Peyer's patch (tissue), 4 donors: ENCODE results near the gene COX5B. TPM values are rescaled to one million over a fixed set of nuclear protein-coding genes. Genes with fewer than 3 reads are reported as not detected.
A peak's percentile ranks its signal among the peaks of the same experiment; 100 is the strongest.
"Not testable (repeated sequence)": the region's sequence is repeated elsewhere in the genome, so short reads cannot be mapped to it uniquely, and the experiment has no call there.

ENCODE experiments used
- DNase-seq, 3 donors: peaks; one replicate each; pipeline ENCODE4 v3.0.0-alpha.2; 2017 to 2019
- H3K27ac ChIP-seq, 4 donors: fragments of 200-600 bp; sonication (generic); one replicate each; pipeline ENCODE4 v1.5.1; 2016 to 2019
- H3K27me3 ChIP-seq, 2 donors: fragments of 200-600 bp; sonication (generic); one replicate each; pipeline ENCODE4 v1.5.1; 2019
- H3K36me3 ChIP-seq, 3 donors: fragments of 200-600 bp; sonication (generic); one replicate each; pipeline ENCODE4 v1.5.1; 2016 to 2019
- H3K4me1 ChIP-seq, 4 donors: fragments of 200-600 bp; sonication (generic); one replicate each; pipeline ENCODE4 v1.5.1; 2016 to 2019
- H3K4me3 ChIP-seq, 4 donors: fragments of 200-600 bp; sonication (generic); 1 replicate in 3 of 4; 2 replicates in 1 of 4; pipeline ENCODE4 v1.5.1; 2016 to 2019; ENCODE audit warnings: mild to moderate bottlenecking in 1 of 4
- H3K9me3 ChIP-seq, 4 donors: fragments of 200-600 bp; sonication (generic); one replicate each; pipeline ENCODE4 v1.5.1; 2016 to 2019; ENCODE audit warnings: mild to moderate bottlenecking in 1 of 4
- CTCF ChIP-seq, 6 experiments: fragments of 450-650 bp in 4 of 6; fragments of 200-600 bp in 2 of 6; sonication (generic) in 1 of 6; IDR thresholded peaks; one replicate each; pipeline ENCODE4 v1.5.1; 2017 to 2019; ENCODE audit warnings: antibody characterized with exemption in 6 of 6, mild to moderate bottlenecking in 3 of 6, moderate library complexity in 1 of 6
- POLR2A ChIP-seq, 2 donors: fragments of 450-650 bp; IDR thresholded peaks; one replicate each; pipeline ENCODE4 v1.5.1; 2017; ENCODE audit warnings: antibody characterized with exemption in 2 of 2, mild to moderate bottlenecking in 2 of 2, moderate library complexity in 2 of 2
- total RNA-seq, 4 donors: library from RNA; depleted of rRNA; stranded (reverse); fragments of >200 nt; gene quantifications; one replicate each; pipeline ENCODE4 v1.1.0, GENCODE V29; 2016

COX5B gene
- 100 to 1,000 TPM; 248 to 721 (median 447) TPM for total RNA-seq

- H3K4me1 ChIP-seq = peaks cover 0 to 38% (median 7%) of the 10 kb centered on the region in 4 donors
- TF ChIP-seq POLR2A (IDR thresholded peaks at IDR 0.05) = peak; percentile 75 to 88
- TF ChIP-seq CTCF (IDR thresholded peaks at IDR 0.05) = peak in 2 of 6 experiments; percentile 15 to 17
- peak; percentile 98 to 100 (median 99) for DNase-seq
- peak within 1 kb of the TSS; percentile 91 to 95 (median 92) for H3K27ac ChIP-seq
- no peaks in the 10 kb centered on the region for H3K27me3 ChIP-seq
- peak within 1 kb of the TSS; percentile 83 to 96 (median 90) for H3K4me3 ChIP-seq
- peaks cover 0 to 24% (median 0%) of the 10 kb centered on the region in 3 donors for H3K36me3 ChIP-seq
- H3K9me3 ChIP-seq = no peaks in the 10 kb centered on the region
Observed at GRCh38 chr2:97645695-97646629, at the start of gene COX5B. Gene COX5B, plus strand, starts transcription at chr2:97646062. Its CDS starts 25 bp downstream, at chr2:97646087.

- H3K9me3 ChIP-seq, H3K27me3 ChIP-seq, DNase-seq, H3K4me1 ChIP-seq, H3K27ac ChIP-seq, H3K36me3 ChIP-seq, H3K4me3 ChIP-seq: not testable (repeated sequence)
Observed at GRCh38 chr2:97596180-97596579, 49.7 kb upstream of the COX5B start.

GRCh38 chr2:97601537-97601936 lies 44.3 kb upstream of the COX5B start:
- H3K36me3 ChIP-seq = not testable (repeated sequence)

GRCh38 chr2:97605109-97605508 lies 40.8 kb upstream of the COX5B start:
- H3K4me1 ChIP-seq, H3K9me3 ChIP-seq, H3K27me3 ChIP-seq, H3K4me3 ChIP-seq, DNase-seq, H3K36me3 ChIP-seq, H3K27ac ChIP-seq: not testable (repeated sequence)

More at GRCh38 chr2:97601537-97601936, 44.3 kb upstream of the COX5B start:
- not testable (repeated sequence) for H3K9me3 ChIP-seq, DNase-seq, H3K4me1 ChIP-seq, H3K27me3 ChIP-seq, H3K4me3 ChIP-seq, H3K27ac ChIP-seq

GRCh38 chr2:97605524-97606339 lies 40.1 kb upstream of the COX5B start:
- not testable (repeated sequence) for H3K9me3 ChIP-seq

GRCh38 chr2:97608745-97609144 lies 37.1 kb upstream of the COX5B start:
- H3K36me3 ChIP-seq, DNase-seq, H3K27ac ChIP-seq, H3K27me3 ChIP-seq, H3K4me3 ChIP-seq, H3K4me1 ChIP-seq, H3K9me3 ChIP-seq: not testable (repeated sequence)

More at GRCh38 chr2:97605524-97606339, 40.1 kb upstream of the COX5B start:
- DNase-seq, H3K27ac ChIP-seq, H3K27me3 ChIP-seq, H3K36me3 ChIP-seq, H3K4me1 ChIP-seq, H3K4me3 ChIP-seq: not testable (repeated sequence)

- DNase-seq, H3K27me3 ChIP-seq, H3K9me3 ChIP-seq, H3K4me3 ChIP-seq, H3K36me3 ChIP-seq, H3K27ac ChIP-seq, H3K4me1 ChIP-seq: not testable (repeated sequence)
Observed at GRCh38 chr2:97611895-97612294, 34.0 kb upstream of the COX5B start.

- H3K4me3 ChIP-seq, DNase-seq, H3K36me3 ChIP-seq, H3K9me3 ChIP-seq, H3K27me3 ChIP-seq, H3K4me1 ChIP-seq, H3K27ac ChIP-seq: not testable (repeated sequence)
Observed at GRCh38 chr2:97615746-97616145, 30.1 kb upstream of the COX5B start.

- H3K4me3 ChIP-seq = no peak overlapping the region
- no peaks in the 10 kb centered on the region for H3K4me1 ChIP-seq
- H3K9me3 ChIP-seq = no peaks in the 10 kb centered on the region
- no peak for TF ChIP-seq CTCF (IDR thresholded peaks at IDR 0.05)
- TF ChIP-seq POLR2A (IDR thresholded peaks at IDR 0.05) = no peak
- no peaks in the 10 kb centered on the region for H3K36me3 ChIP-seq
- no peak overlapping the region for H3K27ac ChIP-seq
- no peaks in the 10 kb centered on the region for H3K27me3 ChIP-seq
- no peak for DNase-seq
Observed at GRCh38 chr2:97617911-97618310, 28.0 kb upstream of the COX5B start.

GRCh38 chr2:97618939-97619827 lies 26.7 kb upstream of the COX5B start:
- H3K36me3 ChIP-seq, H3K27ac ChIP-seq, H3K27me3 ChIP-seq, H3K4me1 ChIP-seq, DNase-seq, H3K4me3 ChIP-seq, H3K9me3 ChIP-seq: not testable (repeated sequence)

GRCh38 chr2:97620492-97620891 lies 25.4 kb upstream of the COX5B start:
- H3K4me3 ChIP-seq, H3K27me3 ChIP-seq, H3K27ac ChIP-seq, H3K9me3 ChIP-seq, DNase-seq, H3K36me3 ChIP-seq, H3K4me1 ChIP-seq: not testable (repeated sequence)
